B cell (primary cell): ENCODE measurements around the gene B3GALNT1. TPM values are rescaled to one million over a fixed set of nuclear protein-coding genes. Genes with fewer than 3 reads are reported as not detected.

Experiments
- ATAC-seq: fragments of 200-7000 bp; cut with Tn5 transposase; one replicate; pipeline ENCODE4 v1.10.0; 2021; ENCODE audit warnings: low read depth, mild to moderate bottlenecking, moderate number of reproducible peaks, moderate library complexity
- CTCF ChIA-PET: fragments of 350-600 bp; sonication (Branson Sonifier 250); formaldehyde crosslinking; loops from one replicate; lab custom pipeline; 2021; ENCODE audit warnings: antibody characterized with exemption, inconsistent platforms; lab: Charles Lee
- POLR2A ChIA-PET: fragments of 350-600 bp; sonication (Branson Sonifier 250); formaldehyde crosslinking; loops from one replicate; lab custom pipeline; 2021; ENCODE audit warnings: antibody characterized with exemption; lab: Charles Lee
- DNase-seq: peaks from one replicate; pipeline ENCODE4 v3.0.0; 2013
- H2AFZ ChIP-seq: 2 replicates; pipeline ENCODE4 v1.6.1; 2012; ENCODE audit warnings: mild to moderate bottlenecking, low read depth, low read length; ENCODE audit not compliant: insufficient read depth, poor library complexity, severe bottlenecking
- H3K27ac ChIP-seq, 2 donors: 1 replicate in 1 of 2; 2 replicates in 1 of 2; pipeline ENCODE4 v1.5.1; 2012 to 2013; ENCODE audit warnings: low read length in 2 of 2, mild to moderate bottlenecking in 2 of 2, moderate library complexity in 1 of 2
- H3K27me3 ChIP-seq, 4 experiments: fragments of 200-600 bp in 1 of 4; sonication (generic) in 1 of 4; replicated peaks in 1 of 4; 1 replicate in 2 of 4; 2 replicates in 2 of 4; pipeline versions ENCODE4 v1.6.1 to v1.7.0; 2013 to 2016; ENCODE audit warnings: low read length in 3 of 4, mild to moderate bottlenecking in 2 of 4, mixed read lengths in 1 of 4, moderate library complexity in 1 of 4; ENCODE audit not compliant: insufficient read depth in 4 of 4, control insufficient read depth in 3 of 4; ENCODE audit errors: control extremely low read depth in 1 of 4
- H3K36me3 ChIP-seq, 2 experiments: replicated peaks in 1 of 2; 1 replicate in 1 of 2; 2 replicates in 1 of 2; pipeline versions ENCODE4 v1.6.1 to v1.7.1; 2013; ENCODE audit warnings: low read length in 1 of 2; ENCODE audit not compliant: insufficient read depth in 2 of 2, control insufficient read depth in 1 of 2; ENCODE audit errors: control extremely low read depth in 1 of 2, extremely low read depth in 1 of 2
- H3K4me1 ChIP-seq, 2 donors: fragments of 200-600 bp in 1 of 2; sonication (generic) in 1 of 2; 1 replicate in 1 of 2; 2 replicates in 1 of 2; pipeline versions ENCODE4 v1.5.1 to v1.6.1; 2013 to 2017; ENCODE audit warnings: low read length in 2 of 2; ENCODE audit not compliant: control insufficient read depth in 2 of 2, insufficient read depth in 2 of 2
- H3K4me2 ChIP-seq: replicated peaks from 2 replicates; pipeline ENCODE3; 2012; ENCODE audit warnings: mild to moderate bottlenecking, low read depth, low read length; ENCODE audit not compliant: poor library complexity, severe bottlenecking
- H3K4me3 ChIP-seq, 5 experiments: fragments of 200-600 bp in 1 of 5; sonication (generic) in 1 of 5; 1 replicate in 3 of 5; 2 replicates in 2 of 5; pipeline versions ENCODE4 v1.5.1 to v1.7.0; 2011 to 2016; ENCODE audit warnings: low read length in 4 of 5, mild to moderate bottlenecking in 4 of 5, low read depth in 2 of 5, control low read depth in 1 of 5, moderate library complexity in 1 of 5; ENCODE audit not compliant: insufficient read depth in 1 of 5; ENCODE audit errors: control extremely low read depth in 1 of 5, extremely low read depth in 1 of 5
- H3K79me2 ChIP-seq: fragments of 200-600 bp; sonication (generic); one replicate; pipeline ENCODE4 v1.6.0; 2016; ENCODE audit warnings: low read length; ENCODE audit not compliant: control insufficient read depth, insufficient read depth
- H3K9ac ChIP-seq: fragments of 200-600 bp; sonication (generic); 2 replicates; pipeline ENCODE4 v1.6.1; 2017; ENCODE audit warnings: mild to moderate bottlenecking, low read length, moderate library complexity
- H3K9me3 ChIP-seq, 3 donors: one replicate each; pipeline versions ENCODE4 v1.6.1 to v1.7.1; 2013; ENCODE audit warnings: low read length in 2 of 3; ENCODE audit not compliant: control insufficient read depth in 2 of 3, insufficient read depth in 1 of 3; ENCODE audit errors: control extremely low read depth in 1 of 3
- H4K20me1 ChIP-seq: 2 replicates; pipeline ENCODE4 v1.6.0; 2012; ENCODE audit warnings: mild to moderate bottlenecking, low read length; ENCODE audit not compliant: insufficient read depth, control insufficient read depth, poor library complexity, severe bottlenecking
- H3K27ac Mint-ChIP-seq: one replicate; pipeline ENCODE4 v1.8.0; 2021; ENCODE audit warnings: mixed read lengths
- H3K27me3 Mint-ChIP-seq: one replicate; pipeline ENCODE4 v1.8.0; 2021; ENCODE audit warnings: mixed read lengths
- H3K4me1 Mint-ChIP-seq: one replicate; pipeline ENCODE4 v1.8.0; 2021; ENCODE audit warnings: mixed read lengths
- H3K4me3 Mint-ChIP-seq: one replicate; pipeline ENCODE4 v1.8.0; 2021; ENCODE audit warnings: mixed read lengths
- H3K9me3 Mint-ChIP-seq: one replicate; pipeline ENCODE4 v1.8.0; 2022; ENCODE audit warnings: mixed read lengths; ENCODE audit not compliant: insufficient read depth
- CTCF ChIP-seq: fragments of 200-600 bp; IDR thresholded peaks from one replicate; pipeline ENCODE4 v1.8.0; 2022; ENCODE audit warnings: antibody characterized with exemption, mild to moderate bottlenecking
- EZH2 ChIP-seq: IDR thresholded peaks from 2 replicates; pipeline ENCODE4 v1.6.1; 2012; ENCODE audit warnings: borderline replicate concordance, low read depth, mild to moderate bottlenecking, moderate library complexity, low read length; ENCODE audit not compliant: insufficient read depth, poor library complexity, severe bottlenecking
- WGBS: methylation state at CpG from one replicate; pipeline ENCODE4 v1.1.5; 2013; ENCODE audit warnings: missing lambda C conversion rate; ENCODE audit not compliant: insufficient coverage; 5-methylcytosine and 5-hydroxymethylcytosine counted together
- intact Hi-C: fragments of 100-400 bp; cut with micrococcal nuclease; formaldehyde crosslinking; loops from one replicate; pipeline ENCODE4 v1.10.0; 2022
- polyA plus RNA-seq: library from polyadenylated mRNA; depleted of rRNA; stranded (reverse); fragments of >200 nt; gene quantifications from 2 replicates; pipeline ENCODE4 v1.2.3, GENCODE V29; 2012
- total RNA-seq, 2 donors: library from RNA; stranded (reverse); fragments of 120-200 nt in 1 of 2; gene quantifications; 1 replicate in 1 of 2; 2 replicates in 1 of 2; pipeline versions ENCODE4 v1.2.3 to v1.2.4, GENCODE V29; 2013 to 2022

Gene B3GALNT1
- total and polyA plus RNA-seq, 2 donors (not counting 1 experiment from before 2014, with no cell fraction given), result 0.28 to 6.4 TPM

GRCh38 chr3:161153480-161153879 is 48.3 kb upstream of the B3GALNT1 start:
- no peak for ATAC-seq
- H3K4me2 ChIP-seq, result no peak overlapping the region
- ChIA-PET POLR2A (no interaction called here), CTCF (no interaction called here)
- Mint-ChIP-seq H3K4me1 (no peaks in the 10 kb centered on the region), H3K4me3 (no peak overlapping the region), H3K27me3 (no peaks in the 10 kb centered on the region), H3K9me3 (no peaks in the 10 kb centered on the region), H3K27ac (no peak overlapping the region)
- no peaks in the 10 kb centered on the region for H3K4me1 ChIP-seq
- H3K79me2 ChIP-seq, result no peaks in the 10 kb centered on the region
- WGBS, result 50% methylated on average over 1 of the region's 3 CpGs
- no peak overlapping the region for H3K27ac ChIP-seq
- H2AFZ ChIP-seq, result no peak overlapping the region
- no peaks in the 10 kb centered on the region for H3K27me3 ChIP-seq
- TF ChIP-seq CTCF, result no peak
- no peak for TF ChIP-seq EZH2
- no peaks in the 10 kb centered on the region for H3K36me3 ChIP-seq
- no peak for DNase-seq
- H3K4me3 ChIP-seq, result no peak overlapping the region
- no peaks in the 10 kb centered on the region for H3K9me3 ChIP-seq
- no peak overlapping the region for H3K9ac ChIP-seq
- no peaks in the 10 kb centered on the region for H4K20me1 ChIP-seq
- intact Hi-C loops, result no loop called here

- H3K27me3 Mint-ChIP-seq, result no peaks in the 10 kb centered on the region
- Histone ChIP-seq H3K9me3 (no peaks in the 10 kb centered on the region), H3K9ac (no peak overlapping the region), H4K20me1 (no peaks in the 10 kb centered on the region), H2AFZ (no peak overlapping the region), H3K79me2 (no peaks in the 10 kb centered on the region), H3K36me3 (no peaks in the 10 kb centered on the region), H3K4me1 (no peaks in the 10 kb centered on the region), H3K4me2 (no peak overlapping the region), H3K4me3 (no peak overlapping the region), H3K27ac (no peak overlapping the region), H3K27me3 (no peaks in the 10 kb centered on the region)
- H3K27ac Mint-ChIP-seq, result no peak overlapping the region
- intact Hi-C loops, result no loop called here
- no peaks in the 10 kb centered on the region for H3K4me1 Mint-ChIP-seq
- CTCF ChIA-PET, result no interaction called here
- no peak overlapping the region for H3K4me3 Mint-ChIP-seq
- TF ChIP-seq EZH2 (no peak), CTCF (no peak)
- DNase-seq (no peak), ATAC-seq (no peak)
- H3K9me3 Mint-ChIP-seq, result no peaks in the 10 kb centered on the region
- POLR2A ChIA-PET, result no interaction called here
Observed at GRCh38 chr3:161150001-161150525, 44.9 kb upstream of the B3GALNT1 start.
